Right atrium auricular region (tissue), 2 donors: ENCODE results near the gene DNAJC17. TPM values are rescaled to one million over a fixed set of nuclear protein-coding genes. Genes with fewer than 3 reads are reported as not detected.

Source experiments
- DNase-seq: peaks from one replicate; pipeline ENCODE4 v3.0.0-alpha.2; 2019; ENCODE audit warnings: low spot score
- H3K27ac ChIP-seq, 2 donors: fragments of 200-600 bp; sonication (generic); 1 replicate in 1 of 2; 2 replicates in 1 of 2; pipeline ENCODE4 v1.5.1; 2016 to 2019
- H3K27me3 ChIP-seq, 2 donors: fragments of 200-600 bp; sonication (generic); one replicate each; pipeline versions ENCODE4 v1.5.1 to v1.6.0; 2017 to 2019
- H3K36me3 ChIP-seq: fragments of 200-600 bp; sonication (generic); one replicate; pipeline ENCODE4 v1.5.1; 2016
- H3K4me1 ChIP-seq, 2 donors: fragments of 200-600 bp; sonication (generic); one replicate each; pipeline versions ENCODE4 v1.5.1 to v1.6.0; 2017 to 2019
- H3K4me3 ChIP-seq, 2 donors: fragments of 200-600 bp; sonication (generic); 1 replicate in 1 of 2; 2 replicates in 1 of 2; pipeline ENCODE4 v1.5.1; 2017 to 2019; ENCODE audit warnings: mild to moderate bottlenecking in 1 of 2, moderate library complexity in 1 of 2
- H3K9me3 ChIP-seq, 2 donors: fragments of 200-600 bp; sonication (generic); one replicate each; pipeline ENCODE4 v1.5.1; 2019
- total RNA-seq, 2 donors: library from RNA; depleted of rRNA; stranded (reverse); fragments of >200 nt; gene quantifications; one replicate each; pipeline ENCODE4 v1.1.0, GENCODE V29; 2016
- TF ChIP-seq, protein P1 (sequence below), 2 donors: fragments of 200-600 bp; sonication (generic); IDR thresholded peaks; one replicate each; pipeline ENCODE4 v1.5.1; 2019; ENCODE audit warnings: antibody characterized with exemption in 2 of 2

Gene DNAJC17
- total RNA-seq, 2 donors from 2014 or later, result 11.6 to 15.7 TPM

DNA sequence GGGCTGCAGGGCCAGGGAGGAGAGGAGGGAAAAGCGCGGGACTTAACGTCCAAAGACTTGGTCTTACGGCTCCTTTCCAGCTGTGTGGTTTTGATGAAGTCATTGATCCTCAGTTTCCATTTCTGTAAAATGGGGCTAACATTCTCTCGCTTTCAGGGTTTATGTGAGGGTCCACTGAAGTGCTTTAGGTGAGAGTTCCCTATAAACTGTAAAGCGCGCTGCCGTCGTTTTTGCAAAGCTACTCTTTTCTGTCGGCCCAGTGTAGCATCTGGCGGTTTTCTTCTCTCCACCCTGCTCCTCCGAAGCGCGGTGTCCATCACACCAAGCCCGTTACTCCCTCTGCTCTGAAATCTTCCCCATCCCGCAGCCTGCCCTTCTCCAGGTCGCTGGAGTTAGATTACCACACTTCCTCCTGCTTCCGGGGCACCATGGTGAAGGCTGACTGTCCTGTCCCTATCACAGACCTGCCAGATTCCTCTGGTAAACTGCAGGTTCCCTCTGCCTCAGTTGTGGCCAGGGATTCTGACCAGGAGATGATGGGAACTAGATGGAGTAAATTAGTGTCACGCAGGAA is 702 bp upstream of the DNAJC17 start:
- no peak for DNase-seq
- Histone ChIP-seq H3K27me3 (no peaks in the 10 kb centered on the region), H3K4me3 (peak overlapping the region; percentile 83 to 86), H3K27ac (peak overlapping the region; percentile 92 to 94), H3K36me3 (peaks cover 9% of the 10 kb centered on the region), H3K4me1 (peaks cover 0 to 27% of the 10 kb centered on the region in 2 donors), H3K9me3 (no peaks in the 10 kb centered on the region)
- TF ChIP-seq, protein P1, sequence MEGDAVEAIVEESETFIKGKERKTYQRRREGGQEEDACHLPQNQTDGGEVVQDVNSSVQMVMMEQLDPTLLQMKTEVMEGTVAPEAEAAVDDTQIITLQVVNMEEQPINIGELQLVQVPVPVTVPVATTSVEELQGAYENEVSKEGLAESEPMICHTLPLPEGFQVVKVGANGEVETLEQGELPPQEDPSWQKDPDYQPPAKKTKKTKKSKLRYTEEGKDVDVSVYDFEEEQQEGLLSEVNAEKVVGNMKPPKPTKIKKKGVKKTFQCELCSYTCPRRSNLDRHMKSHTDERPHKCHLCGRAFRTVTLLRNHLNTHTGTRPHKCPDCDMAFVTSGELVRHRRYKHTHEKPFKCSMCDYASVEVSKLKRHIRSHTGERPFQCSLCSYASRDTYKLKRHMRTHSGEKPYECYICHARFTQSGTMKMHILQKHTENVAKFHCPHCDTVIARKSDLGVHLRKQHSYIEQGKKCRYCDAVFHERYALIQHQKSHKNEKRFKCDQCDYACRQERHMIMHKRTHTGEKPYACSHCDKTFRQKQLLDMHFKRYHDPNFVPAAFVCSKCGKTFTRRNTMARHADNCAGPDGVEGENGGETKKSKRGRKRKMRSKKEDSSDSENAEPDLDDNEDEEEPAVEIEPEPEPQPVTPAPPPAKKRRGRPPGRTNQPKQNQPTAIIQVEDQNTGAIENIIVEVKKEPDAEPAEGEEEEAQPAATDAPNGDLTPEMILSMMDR (IDR thresholded peaks at IDR 0.05), result no peak

DNA sequence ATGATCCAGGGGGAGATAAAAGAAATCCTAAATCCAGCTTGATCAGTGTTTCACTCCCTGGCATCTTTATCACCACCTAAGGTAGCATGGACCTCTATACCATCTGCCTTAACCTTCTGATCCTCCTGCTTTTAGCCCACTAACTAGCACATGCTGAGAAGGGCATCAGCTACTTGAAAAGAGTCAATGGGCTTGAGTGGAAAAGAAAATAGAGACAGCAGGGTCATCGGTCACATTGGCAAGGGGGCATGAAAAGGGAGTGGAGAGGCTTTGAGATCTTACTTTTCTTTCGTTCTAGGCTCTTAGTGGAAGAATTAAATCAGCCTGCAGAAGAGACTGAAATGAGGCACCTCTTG is 623 bp downstream of the DNAJC17 start:
- TF ChIP-seq, protein P1 (IDR thresholded peaks at IDR 0.05), result no peak
- no peak for DNase-seq
- no peaks in the 10 kb centered on the region for H3K27me3 ChIP-seq
- H3K4me1 ChIP-seq, result peaks cover 0 to 27% of the 10 kb centered on the region in 2 donors
- peaks cover 9% of the 10 kb centered on the region for H3K36me3 ChIP-seq
- no peaks in the 10 kb centered on the region for H3K9me3 ChIP-seq
- peak overlapping the region; percentile 92 to 94 for H3K27ac ChIP-seq
- peak overlapping the region; percentile 83 to 86 for H3K4me3 ChIP-seq

DNA sequence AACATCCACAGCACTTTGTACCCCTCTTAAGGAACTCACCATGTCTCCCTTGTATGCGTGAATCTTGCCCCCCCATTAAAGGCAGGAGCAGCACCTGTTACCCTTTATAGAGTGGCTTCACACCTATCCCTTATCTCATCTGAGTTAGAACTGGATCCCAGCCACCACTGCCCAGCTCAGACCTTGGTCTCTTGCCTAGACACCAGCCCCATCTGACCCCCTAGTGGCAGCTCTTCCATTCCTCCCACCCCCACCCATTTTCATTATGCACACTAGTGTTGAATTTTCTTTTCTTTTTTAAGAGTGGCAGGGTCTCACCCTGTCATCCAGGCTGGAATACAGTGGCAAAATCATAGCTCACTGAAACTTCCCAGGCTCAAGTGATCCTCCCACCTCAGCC is 3.6 kb downstream of the DNAJC17 start:
- Histone ChIP-seq H3K27me3 (no peaks in the 10 kb centered on the region), H3K4me1 (peaks cover 0 to 26% of the 10 kb centered on the region in 2 donors), H3K27ac (no peak overlapping the region), H3K36me3 (no peaks in the 10 kb centered on the region), H3K4me3 (no peak overlapping the region), H3K9me3 (no peaks in the 10 kb centered on the region)
- TF ChIP-seq, protein P1 (IDR thresholded peaks at IDR 0.05), result no peak
- no peak for DNase-seq

DNA sequence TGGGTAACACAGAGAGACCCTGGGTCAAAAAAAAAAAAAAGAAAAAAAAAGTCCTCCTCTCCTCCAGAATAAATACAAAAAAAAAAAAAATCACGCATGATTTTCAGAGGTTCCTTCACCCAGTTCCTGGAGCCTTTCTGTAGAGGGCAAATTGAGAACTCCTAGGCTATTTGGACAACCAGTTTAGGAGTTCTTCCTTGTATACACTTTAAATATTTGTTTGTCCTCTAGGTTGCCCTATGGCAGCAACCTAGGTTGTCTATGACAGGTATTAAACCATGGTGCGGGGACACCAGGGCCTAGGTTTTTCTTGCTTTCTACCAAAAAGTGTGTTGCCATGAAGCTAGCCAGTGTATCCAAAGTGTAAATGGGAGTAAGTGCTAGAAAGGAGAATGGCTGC is 4.2 kb downstream of the DNAJC17 start:
- Histone ChIP-seq H3K36me3 (no peaks in the 10 kb centered on the region), H3K27me3 (no peaks in the 10 kb centered on the region), H3K9me3 (no peaks in the 10 kb centered on the region), H3K27ac (no peak overlapping the region), H3K4me1 (peaks cover 0 to 20% of the 10 kb centered on the region in 2 donors), H3K4me3 (no peak overlapping the region)
- no peak for DNase-seq
- TF ChIP-seq, protein P1 (IDR thresholded peaks at IDR 0.05), result no peak

DNA sequence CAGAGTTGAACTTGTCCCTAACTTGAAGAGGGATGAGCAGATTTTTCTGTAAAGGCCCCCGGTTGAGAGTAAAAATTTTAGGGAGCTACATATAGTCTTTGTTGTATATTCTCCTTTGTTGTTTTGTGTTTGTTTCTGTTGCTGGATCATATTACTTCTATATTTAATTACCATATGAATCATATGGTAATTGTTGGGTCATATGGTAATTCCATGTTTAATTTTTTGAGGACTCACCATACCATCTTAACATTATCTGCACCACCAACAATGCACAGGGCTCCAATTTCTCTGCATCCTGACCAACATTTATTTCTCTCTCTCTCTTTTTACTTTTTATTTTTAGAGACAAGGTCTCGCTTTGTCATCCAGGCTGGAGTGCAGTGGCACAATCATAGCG is 7.8 kb downstream of the DNAJC17 start:
- Histone ChIP-seq H3K4me3 (no peak overlapping the region), H3K27me3 (no peaks in the 10 kb centered on the region), H3K9me3 (no peaks in the 10 kb centered on the region), H3K36me3 (no peaks in the 10 kb centered on the region), H3K4me1 (peaks cover 0 to 9% of the 10 kb centered on the region in 2 donors), H3K27ac (no peak overlapping the region)
- TF ChIP-seq, protein P1 (IDR thresholded peaks at IDR 0.05), result no peak
- DNase-seq, result no peak

DNA sequence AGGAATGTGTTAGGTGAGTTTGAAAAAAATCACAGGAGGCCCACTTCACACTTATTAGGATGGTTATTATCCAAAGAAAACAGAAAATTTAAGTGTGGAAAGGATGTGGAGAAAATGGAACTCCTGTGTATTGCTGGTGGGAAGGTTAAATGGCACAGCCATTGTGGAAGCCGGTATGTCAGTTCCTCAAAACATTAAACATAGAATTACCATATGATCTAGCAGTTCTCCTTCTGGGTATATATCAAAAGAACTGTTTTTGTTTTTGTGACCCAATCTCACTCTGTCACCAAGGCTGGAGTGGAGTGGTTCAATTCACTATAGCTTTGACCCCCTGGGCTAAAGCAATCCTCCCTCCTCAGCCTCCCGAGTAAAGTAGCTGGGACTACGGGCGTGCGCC is 10.8 kb downstream of the DNAJC17 start:
- no peak for DNase-seq
- Histone ChIP-seq H3K9me3 (no peaks in the 10 kb centered on the region), H3K4me1 (no peaks in the 10 kb centered on the region), H3K4me3 (no peak overlapping the region), H3K27me3 (no peaks in the 10 kb centered on the region), H3K36me3 (no peaks in the 10 kb centered on the region), H3K27ac (no peak overlapping the region)
- TF ChIP-seq, protein P1 (IDR thresholded peaks at IDR 0.05), result no peak
